HG03159 (cell line): Measurements from ENCODE around the gene LYRM2.

Experiments used
- ATAC-seq: cut with Tn5 transposase; IDR thresholded peaks from one replicate; pipeline ENCODE4 v1.9.1; 2021; ENCODE audit warnings: mild to moderate bottlenecking, moderate library complexity; ENCODE audit not compliant: unreplicated experiment

LYRM2 gene, protein sequence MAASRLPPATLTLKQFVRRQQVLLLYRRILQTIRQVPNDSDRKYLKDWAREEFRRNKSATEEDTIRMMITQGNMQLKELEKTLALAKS

DNA sequence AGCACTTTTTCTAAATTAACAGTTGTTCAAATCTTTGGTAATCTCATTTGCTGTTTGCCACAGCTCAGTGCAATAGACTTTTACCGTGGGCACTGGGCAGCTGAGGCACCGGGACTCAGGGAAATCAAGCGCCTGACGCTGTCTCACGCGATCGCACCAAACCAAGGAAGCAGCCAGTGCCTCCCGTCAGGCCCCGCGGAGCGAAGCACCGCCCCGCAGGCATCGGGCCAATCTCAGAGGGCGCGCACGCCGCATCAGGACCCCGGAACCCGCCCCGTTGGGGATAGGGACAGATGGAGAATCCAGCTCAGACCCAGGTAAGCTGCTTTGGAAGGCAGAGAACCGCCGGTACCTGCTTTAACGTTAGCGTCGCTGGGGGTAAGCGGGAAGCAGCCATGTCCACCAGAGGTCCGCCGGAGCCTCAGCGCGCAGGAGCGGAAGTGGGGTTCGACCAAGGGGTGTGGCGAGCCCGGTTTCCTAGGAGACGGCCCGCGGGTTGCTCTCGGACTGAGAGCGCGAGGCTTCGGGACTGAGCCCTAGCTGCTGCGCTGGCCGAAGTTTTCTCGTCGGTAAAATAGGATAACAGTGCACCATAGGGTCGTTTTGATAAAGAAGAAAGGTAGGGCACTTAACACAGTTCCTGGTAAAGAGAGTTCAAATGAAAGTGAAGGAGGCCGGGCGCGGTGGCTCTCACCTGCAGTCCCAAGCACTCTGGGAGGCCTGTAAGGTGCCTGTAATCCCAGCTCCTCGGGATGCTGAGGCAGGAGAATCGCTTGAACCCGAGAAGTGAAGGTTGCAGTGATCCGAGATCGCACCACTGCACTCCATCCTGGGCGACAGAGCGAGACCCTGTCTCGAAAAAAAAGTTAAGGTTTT lies at the start of gene LYRM2:
Gene LYRM2, minus strand, starts transcription at position 428 of the 876 bp plus-strand sequence. Its CDS starts 31 bp downstream, at position 397.
- ATAC-seq: peak; percentile 99

DNA sequence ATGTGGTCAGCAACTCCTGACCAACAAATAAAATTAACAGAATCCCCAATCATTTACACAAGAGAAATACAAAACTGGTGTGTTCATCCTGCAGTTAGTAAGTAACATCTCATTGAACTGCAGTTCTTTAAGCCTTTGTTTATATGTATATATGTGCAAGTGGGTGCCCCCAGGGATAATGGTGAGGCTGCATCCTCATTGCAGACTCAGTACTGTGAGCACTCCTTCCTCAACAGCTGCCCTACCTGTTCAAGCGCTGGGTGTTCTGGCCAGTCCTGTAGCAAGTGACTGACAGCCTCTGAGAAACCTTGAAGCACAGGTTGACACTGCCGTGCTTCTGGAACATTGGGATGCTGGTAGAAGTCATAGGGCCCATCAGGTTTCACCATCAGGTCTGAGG lies 49.8 kb upstream of the LYRM2 start:
- no peak for ATAC-seq

DNA sequence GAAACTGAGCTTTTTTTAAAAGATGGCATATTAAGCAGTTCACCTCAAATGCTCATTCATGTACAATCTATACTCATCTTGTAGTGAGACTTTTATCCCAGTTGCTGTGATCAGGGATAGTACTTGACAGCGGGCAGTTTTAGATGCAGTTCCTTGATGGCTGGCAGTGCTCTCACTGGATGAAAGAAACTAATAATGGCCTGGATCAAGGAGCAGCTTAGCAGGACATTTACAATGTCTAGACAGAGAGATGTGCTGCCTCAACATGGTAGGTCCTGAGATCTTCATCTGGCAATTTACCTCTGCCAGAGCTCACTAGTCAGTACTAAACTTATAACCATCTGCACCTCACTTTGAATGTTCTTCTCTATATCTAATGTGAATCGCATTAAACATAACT lies 46.8 kb upstream of the LYRM2 start:
- ATAC-seq: no peak

DNA sequence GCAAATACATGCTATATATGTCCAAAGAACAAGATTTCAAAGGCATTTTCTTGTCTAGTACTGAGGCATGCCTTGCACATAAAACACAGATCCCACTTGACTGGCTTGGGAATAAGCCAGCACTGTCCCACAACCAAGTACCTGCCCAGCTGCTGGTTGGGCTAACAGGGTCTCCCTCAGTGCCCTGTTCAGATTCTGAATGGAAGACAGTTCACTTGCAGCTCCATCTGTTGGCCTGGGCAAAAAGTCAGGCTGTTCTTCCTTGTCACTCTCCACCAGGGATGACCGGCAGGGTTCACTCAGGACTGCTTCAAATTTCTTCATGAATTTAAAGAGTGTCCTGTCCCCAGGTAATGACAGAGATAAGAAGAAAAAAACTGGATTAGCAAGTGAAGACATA lies 44.4 kb upstream of the LYRM2 start:
- no peak for ATAC-seq

DNA sequence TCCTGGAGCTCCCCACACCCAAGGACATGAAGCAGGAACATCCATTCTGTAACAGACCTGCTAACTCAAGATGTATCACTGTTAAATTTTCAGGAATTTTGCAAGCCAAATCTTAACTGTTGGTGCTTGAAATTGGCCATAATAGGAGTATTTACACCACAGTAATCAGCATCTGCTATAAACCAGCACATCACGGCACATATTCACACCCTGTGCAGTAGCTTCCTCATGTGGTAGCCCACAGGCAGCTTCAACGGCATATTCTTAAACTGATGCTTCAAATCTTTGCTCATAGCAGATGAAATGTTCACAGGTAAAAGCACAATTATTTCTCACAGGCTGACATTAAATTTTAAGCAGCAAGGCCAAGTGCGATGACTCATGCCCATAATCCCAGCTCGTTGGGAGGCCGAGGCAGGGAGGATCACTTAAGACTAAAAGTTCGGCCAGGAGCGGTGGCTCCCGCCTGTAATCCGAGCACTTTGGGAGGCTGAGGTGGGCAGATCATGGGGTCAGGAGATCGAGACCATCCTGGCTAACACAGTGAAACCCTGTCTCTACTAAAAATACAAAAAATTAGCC lies 43.5 kb upstream of the LYRM2 start:
- ATAC-seq: no peak

DNA sequence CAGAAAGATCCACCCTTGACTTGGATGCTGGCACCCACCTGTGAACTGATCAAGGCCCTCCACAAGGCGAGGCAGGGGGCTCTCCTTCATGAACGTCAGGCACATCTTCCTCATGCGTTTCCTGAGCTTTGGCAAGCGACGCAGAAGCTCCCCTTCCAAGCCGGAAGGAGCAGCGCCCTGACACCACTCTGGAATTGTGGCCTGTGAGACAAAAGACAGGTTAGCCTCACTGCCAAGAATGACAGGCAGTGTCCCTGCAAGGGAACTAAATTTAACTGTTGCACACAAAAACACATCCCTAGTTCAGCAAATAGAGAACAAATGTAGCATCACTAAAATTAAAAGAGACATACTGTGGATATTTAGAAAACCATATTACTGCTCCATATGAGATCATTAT lies 42.0 kb upstream of the LYRM2 start:
- no peak for ATAC-seq

DNA sequence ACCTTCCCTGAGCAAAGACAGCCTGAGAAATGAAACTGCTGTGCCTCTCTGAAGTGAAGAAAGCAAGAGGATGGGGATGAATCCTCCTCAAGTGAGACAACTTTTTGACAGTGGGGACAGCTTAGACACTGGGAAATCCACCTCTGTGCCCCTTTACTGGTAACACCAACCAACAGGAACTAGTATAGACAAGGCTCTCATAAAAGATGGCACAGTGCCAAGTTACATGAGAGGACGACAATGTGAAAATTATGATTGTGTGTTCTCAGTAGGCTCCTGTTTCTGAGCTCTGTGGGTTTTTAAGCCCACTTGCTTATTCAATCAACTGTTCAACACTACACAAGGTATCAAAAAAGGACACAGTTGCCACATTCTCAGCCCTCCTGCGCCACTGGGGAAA lies 41.6 kb upstream of the LYRM2 start:
- ATAC-seq: no peak

DNA sequence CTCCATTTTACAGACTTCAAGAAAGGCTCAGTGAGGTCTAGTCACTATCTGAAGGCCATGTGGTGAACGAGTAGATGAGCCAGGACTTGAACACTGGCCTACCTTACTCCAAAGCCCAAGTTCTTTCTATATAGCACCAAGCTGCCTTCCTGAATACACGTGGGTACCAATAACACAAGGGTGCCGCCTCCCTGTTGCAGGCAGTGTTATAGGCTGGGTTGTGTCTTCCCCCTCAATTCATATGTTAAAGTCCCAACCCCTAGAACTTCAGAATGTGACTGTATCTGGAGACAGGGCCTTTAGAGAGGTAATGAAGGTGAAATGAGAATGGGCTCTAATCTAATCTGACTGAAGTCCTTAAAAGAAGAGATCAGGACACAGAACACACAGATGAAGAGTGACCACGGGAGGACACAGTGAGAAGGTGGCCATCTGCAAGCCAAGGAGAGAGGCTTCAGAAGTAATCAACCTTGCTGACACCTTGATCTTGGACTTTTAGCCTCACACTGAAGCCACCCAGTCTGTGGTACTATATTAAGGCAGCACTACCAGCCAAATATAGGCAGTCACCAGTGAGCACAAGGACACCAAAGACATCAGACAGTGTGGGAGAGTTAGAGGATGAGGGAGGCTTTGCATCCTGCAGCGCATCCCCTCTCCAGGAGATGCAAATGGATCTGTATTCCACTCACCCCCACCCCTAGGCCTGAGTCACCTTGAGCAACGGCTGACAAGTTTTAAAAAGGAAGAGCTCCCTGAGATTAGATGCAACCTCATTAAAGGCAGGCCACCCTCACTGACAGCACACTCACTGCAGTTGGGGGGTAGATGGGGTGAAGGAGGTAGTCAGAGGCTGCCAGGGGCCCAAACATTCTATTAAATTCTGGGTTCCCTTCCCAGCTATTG lies 40.9 kb upstream of the LYRM2 start:
- no peak for ATAC-seq

DNA sequence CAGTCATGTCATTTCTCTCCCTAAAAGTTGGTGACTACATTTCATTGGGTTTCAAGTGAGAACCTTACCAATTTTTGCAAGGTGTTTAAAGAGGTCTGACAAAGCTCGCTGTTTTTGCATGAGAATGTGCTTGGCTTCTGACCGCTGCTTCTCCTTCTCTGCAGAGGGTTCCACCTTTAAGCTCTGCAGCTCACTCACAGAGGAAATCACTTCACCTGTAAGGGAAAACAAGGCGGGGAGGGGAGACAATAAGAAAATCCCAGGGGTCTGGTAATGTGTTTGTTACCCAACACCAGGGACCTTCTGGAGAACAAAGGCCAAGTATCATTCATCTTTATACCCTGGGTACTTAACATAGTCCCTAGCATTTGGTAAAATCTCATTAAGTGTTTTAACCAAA lies 40.0 kb upstream of the LYRM2 start:
- no peak for ATAC-seq

DNA sequence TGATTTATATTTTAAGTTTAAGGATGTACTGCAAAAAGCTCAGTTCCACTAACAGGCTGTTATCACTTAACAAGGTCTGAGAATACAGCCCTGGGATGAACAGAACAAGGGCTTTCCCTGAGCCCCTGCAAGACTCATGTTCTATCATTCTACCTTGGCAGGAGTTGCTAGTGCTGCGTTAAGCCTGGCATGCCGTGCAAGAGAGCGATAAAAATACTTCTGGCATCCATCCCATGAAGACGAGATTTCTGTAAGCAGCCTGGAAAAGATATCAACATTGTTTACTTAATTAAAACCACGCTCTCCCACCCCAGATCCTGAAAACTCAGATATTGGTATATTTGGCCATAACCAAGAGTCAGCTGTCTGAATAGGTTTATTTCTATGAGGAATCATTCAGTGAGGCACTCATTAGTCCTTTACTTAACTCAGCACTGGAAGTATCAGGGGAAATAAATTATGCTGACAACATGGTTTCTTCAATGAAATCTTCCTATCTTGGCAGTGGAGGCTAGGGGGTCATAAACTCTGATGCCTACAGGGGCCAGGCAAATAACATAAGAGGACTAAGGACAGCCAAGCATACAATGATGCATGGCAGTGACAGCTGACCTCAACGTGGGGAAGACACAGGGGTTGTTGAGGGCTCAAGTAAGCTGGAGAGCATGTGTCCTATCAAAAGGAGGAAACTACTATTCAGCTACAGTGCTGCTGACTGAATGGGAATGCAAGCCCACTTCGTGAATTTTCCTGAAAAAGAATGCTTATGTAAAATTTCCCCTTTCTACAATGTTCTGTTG lies 37.6 kb upstream of the LYRM2 start:
- ATAC-seq: no peak

DNA sequence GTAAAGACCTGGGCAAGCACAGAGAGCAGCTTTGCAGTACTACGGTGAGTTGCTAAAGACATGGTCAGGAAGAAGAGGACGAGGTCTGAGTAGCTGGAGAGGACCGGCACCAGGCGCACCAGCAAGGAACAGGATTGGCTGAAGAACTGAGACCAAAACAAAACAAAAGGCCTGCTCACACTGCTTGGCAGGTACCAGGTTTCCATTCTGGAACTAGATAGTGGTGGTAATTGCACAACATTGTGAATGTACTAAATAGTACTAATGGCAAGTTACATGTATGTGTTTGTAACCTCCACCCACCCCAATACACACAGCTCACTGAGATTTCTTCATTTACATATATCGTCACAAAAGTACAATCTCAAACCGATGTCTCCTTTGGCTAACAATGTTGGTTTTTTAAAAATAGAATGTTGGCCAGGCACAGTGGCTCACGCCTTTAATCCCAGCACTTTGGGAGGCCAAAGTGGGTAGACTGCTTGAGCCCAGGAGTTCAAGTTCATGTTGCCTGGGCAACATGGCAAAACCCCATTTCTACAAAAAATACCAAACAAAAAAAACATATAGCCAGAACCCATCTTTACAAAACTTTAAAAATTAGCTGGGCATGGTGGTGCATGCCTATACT lies 32.5 kb upstream of the LYRM2 start:
- no peak for ATAC-seq

DNA sequence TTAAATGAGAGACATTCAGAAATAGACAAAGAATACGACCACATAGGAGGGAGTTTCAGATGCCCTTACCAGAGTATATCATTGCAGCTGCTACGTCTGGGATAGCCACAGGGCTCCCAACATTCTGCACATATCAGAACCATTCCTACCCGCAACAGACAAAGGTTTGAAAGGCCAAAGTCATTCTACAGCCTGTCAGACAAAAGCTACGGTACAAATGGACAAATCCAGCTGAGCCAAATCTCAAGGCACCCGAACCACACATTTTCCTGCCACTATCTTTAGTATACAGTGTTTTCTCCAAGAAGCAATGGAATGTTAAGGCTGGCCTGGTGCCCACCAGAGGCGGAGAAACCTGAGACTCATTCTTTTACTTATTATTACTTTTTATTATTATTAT lies 30.5 kb upstream of the LYRM2 start:
- no peak for ATAC-seq

DNA sequence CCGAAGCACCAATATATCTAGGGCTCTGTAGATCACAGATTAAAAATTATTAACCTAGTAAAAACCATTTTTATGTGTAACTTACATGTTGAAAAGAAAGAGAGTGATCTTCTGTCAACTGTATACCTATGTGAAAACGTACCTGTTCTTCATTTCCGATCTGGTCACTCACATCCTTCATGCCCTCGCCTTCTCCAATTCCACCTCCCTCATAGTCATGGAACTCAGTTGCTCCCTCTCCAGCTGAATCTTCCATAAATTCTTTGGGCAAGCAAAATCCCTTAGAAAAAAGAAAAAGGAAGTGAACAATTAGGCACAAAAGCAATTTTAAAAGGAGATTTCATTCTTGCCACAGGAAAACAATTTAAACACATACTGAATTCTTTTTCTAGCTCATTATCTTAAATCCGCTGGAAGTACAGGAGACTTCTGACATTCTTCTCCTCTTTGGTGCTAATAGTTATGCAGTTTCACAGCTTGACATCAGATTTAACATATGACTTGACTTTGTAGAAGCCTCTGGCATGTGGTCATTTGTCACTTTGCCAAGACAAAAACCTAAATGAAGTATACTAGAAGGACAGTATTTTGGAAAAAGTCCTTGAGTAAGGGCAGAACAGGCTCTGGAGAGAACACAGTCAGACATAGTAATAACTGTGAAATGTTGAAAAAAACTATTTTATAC lies 29.5 kb upstream of the LYRM2 start:
- ATAC-seq: no peak

DNA sequence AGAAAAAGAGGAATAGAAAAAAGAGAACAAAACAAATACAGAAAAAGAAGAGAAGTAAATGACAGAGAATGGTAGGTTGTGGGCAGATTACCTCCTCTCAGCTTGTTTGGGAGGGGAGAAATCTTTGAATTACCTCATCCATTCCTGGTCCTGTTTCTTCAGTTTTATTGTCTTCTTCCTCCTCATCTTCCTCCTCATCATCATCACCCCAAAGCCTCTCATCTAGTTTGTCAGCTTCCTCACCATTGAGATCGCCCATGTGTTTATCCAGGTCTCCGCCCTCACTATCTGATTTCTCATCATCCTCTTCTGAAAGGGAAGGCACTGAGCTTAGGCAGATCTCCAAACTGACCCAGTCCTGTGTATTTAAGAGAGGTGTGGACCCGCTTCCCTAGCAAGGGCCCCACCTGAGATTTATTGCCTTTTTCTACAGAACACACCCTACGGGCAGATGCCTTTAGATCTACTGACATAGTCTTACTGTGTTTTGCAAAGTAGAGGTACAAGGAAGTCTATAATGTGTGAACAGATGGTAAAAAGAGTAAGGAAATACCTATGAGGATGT lies 24.2 kb upstream of the LYRM2 start:
- ATAC-seq: no peak

DNA sequence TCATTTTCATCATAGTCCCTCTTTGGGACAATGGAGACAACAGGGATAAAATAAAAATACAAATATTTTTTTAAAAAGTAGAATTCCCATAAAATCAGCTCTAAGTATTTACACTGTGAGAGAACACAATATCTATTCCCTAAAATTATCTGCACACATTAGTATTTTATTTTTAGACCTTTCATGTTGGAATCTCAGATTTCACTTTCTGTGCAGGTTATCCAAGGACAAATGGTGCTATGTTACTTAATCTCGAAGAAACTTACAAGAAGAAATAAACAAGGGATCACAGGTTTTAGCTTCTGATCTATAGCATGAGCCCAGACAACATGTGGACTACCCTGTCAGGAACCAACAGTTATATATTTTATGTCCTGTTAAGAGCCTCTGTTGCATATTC lies 23.0 kb upstream of the LYRM2 start:
- ATAC-seq: no peak

DNA sequence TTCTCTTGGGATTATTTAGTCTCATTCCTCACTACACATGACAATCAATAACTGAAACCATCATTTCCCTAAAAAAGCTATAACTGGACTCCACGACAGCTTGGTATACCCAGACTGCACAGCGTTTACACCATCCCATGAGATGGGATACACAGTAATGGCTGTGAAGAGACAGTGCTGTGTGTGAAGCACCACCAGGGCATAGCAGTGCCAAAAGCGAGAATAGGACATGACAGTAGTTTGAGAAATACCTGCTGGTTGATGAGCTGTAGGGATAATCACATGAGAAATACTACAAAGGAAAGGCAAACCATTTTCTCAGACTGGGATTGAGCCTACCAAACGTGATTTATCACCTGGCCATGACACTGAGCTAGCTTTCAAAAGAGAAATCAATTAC lies 22.4 kb upstream of the LYRM2 start:
- ATAC-seq: no peak

DNA sequence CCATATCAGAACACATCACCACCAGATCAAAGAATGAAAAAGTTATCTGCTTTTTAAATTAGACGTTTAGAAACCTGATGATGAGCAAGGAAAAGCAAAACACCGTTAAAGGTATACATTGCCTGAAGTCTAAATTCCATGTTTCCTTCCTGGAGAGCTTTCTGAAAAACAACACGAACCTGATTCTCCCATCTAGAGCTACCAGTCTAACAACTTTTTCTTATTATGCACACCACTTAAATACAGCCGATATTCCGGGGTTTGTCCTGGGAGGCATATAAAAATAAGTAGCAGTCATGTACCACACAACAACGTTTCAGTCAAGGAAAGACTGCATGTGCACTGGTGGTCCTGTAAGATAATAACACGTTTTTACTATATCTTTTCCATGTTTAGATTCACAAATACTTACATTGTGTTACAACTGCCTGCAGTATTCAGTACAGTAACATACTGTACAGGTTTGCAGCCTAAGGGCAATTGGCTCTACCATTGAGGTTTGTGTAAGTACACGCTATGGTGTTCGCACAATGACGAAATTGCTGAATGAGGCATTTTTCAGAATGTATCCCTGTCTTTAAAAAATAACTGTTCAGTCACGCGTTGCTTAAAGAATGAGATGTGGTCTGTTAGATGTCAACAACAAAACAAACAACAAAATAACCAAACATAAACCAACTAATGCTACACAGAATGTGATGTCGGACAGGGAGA lies 19.1 kb upstream of the LYRM2 start:
- no peak for ATAC-seq

DNA sequence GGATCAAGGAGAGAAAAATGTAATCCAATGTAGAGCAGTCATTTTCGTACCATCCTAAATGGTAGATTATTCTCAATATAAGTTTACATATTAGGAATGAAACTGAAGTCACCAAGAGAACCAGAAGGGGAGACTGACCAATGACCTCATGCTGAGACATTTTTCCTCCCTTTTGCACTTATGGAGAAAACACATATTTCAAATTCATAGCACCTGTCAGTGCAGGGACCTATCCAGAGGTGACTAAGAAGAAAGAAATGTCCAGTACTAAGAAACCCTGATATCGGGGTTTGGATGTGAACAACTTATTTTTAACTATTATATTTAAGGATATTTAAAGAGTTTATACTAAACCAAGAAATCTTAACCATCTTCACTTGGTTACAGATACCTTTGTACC lies 16.6 kb upstream of the LYRM2 start:
- no peak for ATAC-seq

DNA sequence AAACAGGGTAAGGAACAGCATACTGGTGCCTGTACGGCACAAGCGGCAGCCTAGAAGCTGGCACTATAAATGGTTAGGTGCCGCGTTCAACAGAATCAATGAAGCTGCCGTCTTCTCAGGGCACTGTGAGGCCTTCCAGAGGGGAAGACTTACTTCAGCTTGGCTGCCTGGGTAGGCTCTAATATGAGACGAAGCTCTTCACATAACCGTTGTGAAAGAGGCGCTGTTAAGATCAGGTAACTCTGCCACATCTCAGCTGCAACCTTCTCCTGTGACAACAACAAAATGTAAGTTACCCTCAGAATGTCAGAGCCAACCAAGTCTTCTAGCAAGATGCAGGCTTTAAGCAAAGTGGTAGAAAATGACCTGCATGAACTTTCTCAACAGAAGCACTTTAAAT lies 12.0 kb upstream of the LYRM2 start:
- no peak for ATAC-seq
